NB4 (cell line): ENCODE measurements around the gene AVL9.
"Not testable (repeated sequence)": the region's sequence is repeated elsewhere in the genome, so short reads cannot be mapped to it uniquely, and the experiment has no call there.

Experiments
- DNase-seq: peaks from one replicate; pipeline ENCODE4 v3.0.0; 2010; ENCODE audit warnings: low read depth
- H3K4me3 ChIP-seq: one replicate; pipeline ENCODE4 v1.5.1; 2011; ENCODE audit warnings: mild to moderate bottlenecking, low read depth, low read length, moderate library complexity

The AVL9 gene

DNA sequence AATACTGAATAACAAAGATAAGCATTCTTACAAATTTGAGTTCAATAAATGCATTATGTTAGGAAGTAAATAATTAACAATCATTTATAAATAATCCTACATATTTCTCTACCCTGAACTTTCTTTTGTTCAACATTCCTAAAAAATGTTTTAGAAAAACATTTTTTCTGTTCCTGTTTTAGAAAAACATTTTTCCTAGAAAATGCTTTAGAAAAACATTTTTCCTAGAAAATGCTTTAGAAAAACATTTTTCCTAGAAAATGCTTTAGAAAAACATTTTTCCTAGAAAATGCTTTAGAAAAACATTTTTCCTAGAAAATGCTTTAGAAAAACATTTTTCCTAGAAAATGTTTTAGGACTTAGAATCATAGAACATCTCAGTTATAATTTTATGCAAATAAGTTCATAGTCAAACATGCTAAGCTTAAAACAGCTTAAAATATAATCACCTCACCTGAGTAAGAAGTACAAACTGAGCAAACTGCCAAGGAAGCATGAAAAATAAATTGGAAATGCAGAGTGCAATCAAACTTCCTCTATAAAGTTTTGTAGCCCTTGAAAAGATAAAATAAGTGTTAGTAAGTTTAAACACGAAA, 139.6 kb downstream of the AVL9 start:
- DNase-seq, H3K4me3 ChIP-seq: not testable (repeated sequence)

DNA sequence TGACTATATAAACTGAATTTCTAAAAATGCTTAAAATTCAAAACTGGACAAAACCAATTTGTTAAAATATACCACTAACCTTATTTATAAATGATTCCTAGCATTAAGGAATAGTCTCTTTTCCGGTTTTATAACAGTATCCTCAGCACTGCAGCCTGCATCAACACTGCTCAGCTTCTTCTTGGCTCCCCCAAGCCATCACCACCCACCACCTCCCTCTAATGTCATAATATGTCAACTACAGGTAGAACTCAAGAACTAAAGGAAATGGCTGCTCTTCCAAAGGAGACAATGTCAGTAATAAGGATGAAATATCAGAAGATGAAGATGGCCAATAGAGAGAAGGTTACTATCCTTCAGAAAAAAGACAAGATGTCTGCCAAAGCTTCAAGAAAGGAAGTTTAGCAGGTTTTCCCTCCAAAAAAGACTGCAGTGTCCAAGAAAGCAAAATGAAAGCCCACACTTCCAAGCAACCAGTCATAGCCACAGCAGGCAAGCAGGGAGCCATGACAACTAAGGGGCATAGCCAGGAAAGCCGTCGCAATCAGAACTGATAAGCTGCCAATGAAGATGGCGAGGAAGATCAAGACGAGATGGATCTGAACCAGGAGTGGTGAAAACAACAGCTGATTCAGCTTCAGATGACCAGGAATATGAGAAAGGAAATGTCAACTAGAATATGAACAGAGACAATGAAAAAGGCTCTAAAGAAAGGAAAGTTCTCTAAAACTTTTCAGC, 141.6 kb downstream of the AVL9 start:
- peak; percentile 16 for DNase-seq
- H3K4me3 ChIP-seq: not testable (repeated sequence)

DNA sequence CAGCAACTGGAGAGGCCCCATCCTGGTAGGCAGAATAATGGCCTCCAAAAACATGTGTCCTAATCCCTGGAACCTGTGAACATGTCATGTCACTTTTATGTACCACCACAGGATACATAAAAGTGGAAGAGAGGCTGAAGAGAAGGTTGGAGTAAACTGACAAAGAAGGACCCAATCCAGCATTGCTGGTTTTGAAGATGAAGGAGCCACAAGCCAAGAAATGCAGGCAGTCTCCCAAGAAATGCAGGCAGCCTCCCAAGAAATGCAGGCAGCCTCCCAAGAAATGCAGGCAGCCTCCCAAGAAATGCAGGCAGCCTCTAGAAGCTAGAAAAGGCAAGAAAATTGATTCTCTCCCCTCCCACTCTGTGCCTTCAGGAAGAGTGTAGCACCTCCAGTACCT, 142.3 kb downstream of the AVL9 start:
- not testable (repeated sequence) for DNase-seq, H3K4me3 ChIP-seq
